A549 (cell line): ENCODE results near the gene ANKRD9. TPM values are rescaled to one million over a fixed set of nuclear protein-coding genes. Genes with fewer than 3 reads are reported as not detected.

Experiments
- ATAC-seq, 2 experiments: fragments of 200-7000 bp in 1 of 2; fragments of >200 bp in 1 of 2; cut with Nextera tagmentation in 1 of 2; cut with Tn5 transposase in 1 of 2; 3 replicates each; pipeline versions ENCODE4 v1.8.0 to v1.9.1; 2018 to 2020; ENCODE audit warnings: mild to moderate bottlenecking in 1 of 2, moderate library complexity in 1 of 2
- CTCF ChIA-PET: fragments of 300-600 bp; sonication (Branson Sonifier 250); formaldehyde crosslinking; extraction: SDS; loops from one replicate; lab custom pipeline; 2021; ENCODE audit warnings: antibody characterized with exemption, inconsistent platforms; lab: Yijun Ruan, JAX
- POLR2A ChIA-PET: fragments of 350-600 bp; formaldehyde crosslinking; extraction: SDS; loops from one replicate; lab custom pipeline; 2021; ENCODE audit warnings: antibody characterized with exemption, inconsistent platforms; lab: Yijun Ruan, JAX
- DNase-seq, 2 experiments: peaks; one replicate each; pipeline versions ENCODE4 v3.0.0 to v3.0.0-alpha.2; 2011 to 2016; ENCODE audit warnings: low read depth in 1 of 2, low spot score in 1 of 2
- FAIRE-seq: peaks from 2 replicates; lab custom pipeline; 2011; peaks lifted over from hg19 to GRCh38; lab: Jason Lieb, UNC
- H3K27ac ChIP-seq, 2 experiments: fragments of >200 bp; sonication (Bioruptor Twin); formaldehyde crosslinking; 3 replicates each; pipeline ENCODE4 v1.5.1; 2016 to 2017
- H3K4me1 ChIP-seq: fragments of >200 bp; sonication (Bioruptor Twin); formaldehyde crosslinking; 3 replicates; pipeline ENCODE4 v1.6.1; 2016
- H3K4me2 ChIP-seq: fragments of >200 bp; sonication (Bioruptor Twin); formaldehyde crosslinking; 3 replicates; pipeline ENCODE4 v1.6.1; 2016
- H3K4me3 ChIP-seq: fragments of >200 bp; sonication (Bioruptor Twin); formaldehyde crosslinking; 3 replicates; pipeline ENCODE4 v1.5.1; 2016
- H3K9me3 ChIP-seq: fragments of >200 bp; sonication (Bioruptor Twin); formaldehyde crosslinking; 3 replicates; pipeline ENCODE4 v1.6.1; 2016
- ATOH8 ChIP-seq: fragments of 250-450 bp; sonication (Bioruptor Pico); IDR thresholded peaks from 2 replicates; pipeline ENCODE4 v1.5.0; 2020; ENCODE audit warnings: low read depth, mild to moderate bottlenecking, moderate library complexity
- BCL3 ChIP-seq: fragments of >200 bp; sonication (Bioruptor Twin); formaldehyde crosslinking; IDR thresholded peaks from 3 replicates; pipeline ENCODE4 v1.6.1; 2016
- CBX8 ChIP-seq: fragments of 200-600 bp; sonication (generic); IDR thresholded peaks from 2 replicates; pipeline ENCODE4 v1.6.1; 2016
- CEBPB ChIP-seq, 2 experiments: fragments of >200 bp in 1 of 2; sonication (Bioruptor Twin) in 1 of 2; formaldehyde crosslinking in 1 of 2; IDR thresholded peaks; 2 replicates each; pipeline ENCODE4 v1.6.1; 2012 to 2016
- CHD2 ChIP-seq: fragments of 150-350 bp; IDR thresholded peaks from 2 replicates; pipeline ENCODE4 v1.6.1; 2014; ENCODE audit warnings: low read length; ENCODE audit not compliant: partially characterized antibody
- CHD4 ChIP-seq: fragments of 200-600 bp; sonication (generic); IDR thresholded peaks from 2 replicates; pipeline ENCODE4 v1.6.1; 2016; ENCODE audit warnings: antibody characterized with exemption, mild to moderate bottlenecking, borderline replicate concordance
- E2F6 ChIP-seq: IDR thresholded peaks from 2 replicates; pipeline ENCODE4 v1.6.1; 2012; ENCODE audit warnings: low read depth, borderline replicate concordance
- FOSB ChIP-seq: fragments of 250-450 bp; sonication (Bioruptor Pico); IDR thresholded peaks from 2 replicates; pipeline ENCODE4 v1.5.0; 2020; ENCODE audit warnings: mild to moderate bottlenecking, moderate library complexity
- FOSL2 ChIP-seq, 2 experiments: fragments of 450-650 bp in 1 of 2; fragments of >200 bp in 1 of 2; sonication (Bioruptor Twin) in 1 of 2; formaldehyde crosslinking; IDR thresholded peaks; 2 replicates each; pipeline versions ENCODE4 v1.5.0 to v1.6.1; 2016 to 2020; ENCODE audit warnings: mild to moderate bottlenecking in 1 of 2, moderate library complexity in 1 of 2
- FOXS1 ChIP-seq: fragments of 250-450 bp; sonication (Bioruptor Pico); IDR thresholded peaks from 2 replicates; pipeline ENCODE4 v1.5.0; 2020; ENCODE audit warnings: mild to moderate bottlenecking, moderate library complexity
- HOXB13 ChIP-seq: fragments of 250-450 bp; sonication (Bioruptor Pico); IDR thresholded peaks from 2 replicates; pipeline ENCODE4 v1.5.0; 2020; ENCODE audit warnings: low read depth, mild to moderate bottlenecking, moderate library complexity
- JUNB ChIP-seq: fragments of >200 bp; sonication (Bioruptor Twin); formaldehyde crosslinking; IDR thresholded peaks from 2 replicates; pipeline ENCODE4 v1.6.1; 2016
- NPAS2 ChIP-seq: fragments of 250-450 bp; sonication (Bioruptor Pico); IDR thresholded peaks from 2 replicates; pipeline ENCODE4 v1.8.0; 2022; ENCODE audit warnings: mild to moderate bottlenecking, moderate library complexity, borderline replicate concordance
- PBX3 ChIP-seq: IDR thresholded peaks from 2 replicates; pipeline ENCODE4 v1.6.1; 2012
- SREBF2 ChIP-seq: fragments of 450-650 bp; IDR thresholded peaks from 2 replicates; pipeline ENCODE4 v1.6.1; 2014; ENCODE audit warnings: mild to moderate bottlenecking, moderate library complexity
- TFCP2L1 ChIP-seq: fragments of 250-450 bp; sonication (Bioruptor Pico); IDR thresholded peaks from 2 replicates; pipeline ENCODE4 v1.5.0; 2021; ENCODE audit warnings: mild to moderate bottlenecking
- TP53 ChIP-seq: fragments of 250-450 bp; sonication (Bioruptor Pico); IDR thresholded peaks from 2 replicates; pipeline ENCODE4 v1.5.0; 2021; ENCODE audit warnings: mild to moderate bottlenecking, moderate library complexity
- WGBS: methylation state at CpG from one replicate; pipeline ENCODE4 v1.1.6; 2017; ENCODE audit errors: missing lambda C conversion rate; 5-methylcytosine and 5-hydroxymethylcytosine counted together
- polyA plus RNA-seq, 4 experiments: library from polyadenylated mRNA; depleted of rRNA in 3 of 4; stranded (reverse); fragments of >200 nt; fragmentation: RNase III in 1 of 4; extraction: RNeasy Plus Mini Kit Qiagen cat#74134 plus additional on column Dnase treatment in 1 of 4; gene quantifications; 2 replicates in 3 of 4; 3 replicates in 1 of 4; pipeline ENCODE4 v1.2.3, GENCODE V29; 2011 to 2017
- TF ChIP-seq, protein P1 (sequence below): fragments of 250-450 bp; sonication (Bioruptor Pico); IDR thresholded peaks from 2 replicates; pipeline ENCODE4 v1.5.0; 2021; ENCODE audit warnings: mild to moderate bottlenecking, moderate library complexity, borderline replicate concordance

ANKRD9 gene
- polyA plus RNA-seq, 2 of the 4 experiments (the other 2 are of a cell fraction): 6.3 to 11.8 TPM

GRCh38 chr14:102485693-102486512, 23.7 kb downstream of the ANKRD9 start:
- TF ChIP-seq FOSL2 (IDR thresholded peaks at IDR 0.05) (no peak), FOSL2 (CRISPR knock-in tag; IDR thresholded peaks at IDR 0.05) (no peak), FOSB (CRISPR knock-in tag) (no peak), FOXS1 (CRISPR knock-in tag) (no peak), E2F6 (no peak), ATOH8 (CRISPR knock-in tag) (no peak), BCL3 (no peak), JUNB (no peak), TP53 (CRISPR knock-in tag) (no peak)
- TF ChIP-seq, protein P1, sequence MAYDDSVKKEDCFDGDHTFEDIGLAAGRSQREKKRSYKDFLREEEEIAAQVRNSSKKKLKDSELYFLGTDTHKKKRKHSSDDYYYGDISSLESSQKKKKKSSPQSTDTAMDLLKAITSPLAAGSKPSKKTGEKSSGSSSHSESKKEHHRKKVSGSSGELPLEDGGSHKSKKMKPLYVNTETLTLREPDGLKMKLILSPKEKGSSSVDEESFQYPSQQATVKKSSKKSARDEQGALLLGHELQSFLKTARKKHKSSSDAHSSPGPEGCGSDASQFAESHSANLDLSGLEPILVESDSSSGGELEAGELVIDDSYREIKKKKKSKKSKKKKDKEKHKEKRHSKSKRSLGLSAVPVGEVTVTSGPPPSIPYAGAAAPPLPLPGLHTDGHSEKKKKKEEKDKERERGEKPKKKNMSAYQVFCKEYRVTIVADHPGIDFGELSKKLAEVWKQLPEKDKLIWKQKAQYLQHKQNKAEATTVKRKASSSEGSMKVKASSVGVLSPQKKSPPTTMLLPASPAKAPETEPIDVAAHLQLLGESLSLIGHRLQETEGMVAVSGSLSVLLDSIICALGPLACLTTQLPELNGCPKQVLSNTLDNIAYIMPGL (CRISPR knock-in tag): no peak
- Histone ChIP-seq H3K4me1 (peaks cover 10% of the 10 kb centered on the region), H3K27ac (no peak overlapping the region), H3K4me3 (no peak overlapping the region), H3K9me3 (no peaks in the 10 kb centered on the region), H3K4me2 (no peak overlapping the region)
- DNase-seq (no peak), ATAC-seq (no peak), FAIRE-seq (no peak)
- CTCF ChIA-PET: interaction anchor here (1.1 to 2.6 kb wide), 3 partner anchors 21 to 47 kb away, joined by 3 to 11 read pairs (median 4); no protein-coding TSS in a partner anchor
- 87% methylated on average over 11 of the region's 11 CpGs for WGBS
- POLR2A ChIA-PET: no interaction called here

- TF ChIP-seq HOXB13 (CRISPR knock-in tag) (no peak), CHD4 (no peak), CEBPB (IDR thresholded peaks at IDR 0.05) (no peak), PBX3 (no peak), TFCP2L1 (CRISPR knock-in tag) (no peak), SREBF2 (no peak), NPAS2 (no peak), CBX8 (no peak), CHD2 (no peak), E2F6 (no peak)
- FAIRE-seq (no peak), DNase-seq (no peak), ATAC-seq (no peak)
- 72% methylated on average over 5 of the region's 5 CpGs for WGBS
- no peaks in the 10 kb centered on the region for H3K9me3 ChIP-seq
- no peak overlapping the region for H3K4me3 ChIP-seq
- peaks cover 10% of the 10 kb centered on the region for H3K4me1 ChIP-seq
- no peak overlapping the region for H3K27ac ChIP-seq
- H3K4me2 ChIP-seq: no peak overlapping the region
- ChIA-PET CTCF (interaction anchor here (0.6 to 2.6 kb wide), 4 partner anchors 12 to 109 kb away, joined by 3 to 11 read pairs (median 4); no protein-coding TSS in a partner anchor), POLR2A (no interaction called here)
These were observed 25.3 kb downstream of the ANKRD9 start for GRCh38 chr14:102484316-102484715.
